Chondrocyte (in vitro differentiated cells): ENCODE data around the gene NPAS2. TPM values are rescaled to one million over a fixed set of nuclear protein-coding genes. Genes with fewer than 3 reads are reported as not detected.

ENCODE experiments used
- DNase-seq: peaks from one replicate; pipeline ENCODE4 v3.0.0; 2021; ENCODE audit warnings: mixed read lengths, low spot score
- H3K27ac Mint-ChIP-seq: one replicate; pipeline ENCODE4 v1.8.0; 2021; ENCODE audit warnings: mild to moderate bottlenecking, moderate library complexity, mixed read lengths; ENCODE audit not compliant: unreplicated experiment
- H3K27me3 Mint-ChIP-seq: 2 replicates; pipeline ENCODE4 v1.8.0; 2021; ENCODE audit warnings: low read depth, mixed read lengths
- H3K36me3 Mint-ChIP-seq: 2 replicates; pipeline ENCODE4 v1.8.0; 2021; ENCODE audit warnings: low read depth, mixed read lengths
- H3K4me1 Mint-ChIP-seq: 2 replicates; pipeline ENCODE4 v1.8.0; 2021; ENCODE audit warnings: low read depth, mild to moderate bottlenecking, mixed read lengths
- H3K4me3 Mint-ChIP-seq: one replicate; pipeline ENCODE4 v1.8.0; 2021; ENCODE audit warnings: mild to moderate bottlenecking, moderate library complexity, mixed read lengths; ENCODE audit not compliant: unreplicated experiment
- H3K9me3 Mint-ChIP-seq: 2 replicates; pipeline ENCODE4 v1.8.0; 2021; ENCODE audit warnings: low read depth, mixed read lengths
- total RNA-seq: library from RNA; stranded (reverse); gene quantifications from 3 replicates; pipeline ENCODE4 v1.2.1, GENCODE V29; 2021
- TF ChIP-seq, protein P1 (sequence below): fragments of 200-600 bp; sonication (generic); IDR thresholded peaks from 2 replicates; pipeline ENCODE4 v1.5.0; 2021; ENCODE audit warnings: antibody characterized with exemption, mild to moderate bottlenecking, moderate library complexity

NPAS2 gene
- total RNA-seq, 1 donor from 2014 or later = 25.6 TPM

DNA sequence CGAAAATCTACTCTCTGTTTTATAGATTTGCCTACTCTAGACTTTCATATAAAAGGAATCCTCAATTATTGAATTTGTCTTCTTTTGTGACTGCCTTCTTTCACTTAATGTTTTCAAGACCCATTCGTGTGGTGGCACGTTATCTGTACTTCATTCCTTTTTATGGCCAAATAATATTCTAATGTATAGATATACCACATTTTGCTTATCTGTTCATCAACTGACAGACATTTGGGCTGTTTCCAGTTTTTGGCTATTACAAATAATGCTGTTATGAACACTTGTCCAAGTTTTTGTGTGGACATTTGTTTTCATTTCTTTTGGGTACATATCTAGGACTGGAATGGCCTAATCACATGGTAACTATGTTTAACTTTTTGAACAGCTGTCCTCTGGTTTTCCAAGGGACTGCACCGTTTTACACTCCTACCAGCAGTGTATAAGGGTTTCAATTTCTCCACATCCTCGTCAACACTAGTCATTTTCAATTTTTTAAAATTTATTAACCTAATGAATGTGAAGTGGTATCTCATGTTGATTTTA, 9.3 kb upstream of the NPAS2 start:
- H3K27ac Mint-ChIP-seq = no peak overlapping the region
- no peak overlapping the region for H3K4me3 Mint-ChIP-seq
- H3K4me1 Mint-ChIP-seq = peaks cover 15% of the 10 kb centered on the region
- peaks cover 9% of the 10 kb centered on the region for H3K9me3 Mint-ChIP-seq
- no peak for DNase-seq
- H3K36me3 Mint-ChIP-seq = peaks cover 4% of the 10 kb centered on the region
- peaks cover 4% of the 10 kb centered on the region for H3K27me3 Mint-ChIP-seq
- TF ChIP-seq, protein P1, sequence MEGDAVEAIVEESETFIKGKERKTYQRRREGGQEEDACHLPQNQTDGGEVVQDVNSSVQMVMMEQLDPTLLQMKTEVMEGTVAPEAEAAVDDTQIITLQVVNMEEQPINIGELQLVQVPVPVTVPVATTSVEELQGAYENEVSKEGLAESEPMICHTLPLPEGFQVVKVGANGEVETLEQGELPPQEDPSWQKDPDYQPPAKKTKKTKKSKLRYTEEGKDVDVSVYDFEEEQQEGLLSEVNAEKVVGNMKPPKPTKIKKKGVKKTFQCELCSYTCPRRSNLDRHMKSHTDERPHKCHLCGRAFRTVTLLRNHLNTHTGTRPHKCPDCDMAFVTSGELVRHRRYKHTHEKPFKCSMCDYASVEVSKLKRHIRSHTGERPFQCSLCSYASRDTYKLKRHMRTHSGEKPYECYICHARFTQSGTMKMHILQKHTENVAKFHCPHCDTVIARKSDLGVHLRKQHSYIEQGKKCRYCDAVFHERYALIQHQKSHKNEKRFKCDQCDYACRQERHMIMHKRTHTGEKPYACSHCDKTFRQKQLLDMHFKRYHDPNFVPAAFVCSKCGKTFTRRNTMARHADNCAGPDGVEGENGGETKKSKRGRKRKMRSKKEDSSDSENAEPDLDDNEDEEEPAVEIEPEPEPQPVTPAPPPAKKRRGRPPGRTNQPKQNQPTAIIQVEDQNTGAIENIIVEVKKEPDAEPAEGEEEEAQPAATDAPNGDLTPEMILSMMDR = no peak

DNA sequence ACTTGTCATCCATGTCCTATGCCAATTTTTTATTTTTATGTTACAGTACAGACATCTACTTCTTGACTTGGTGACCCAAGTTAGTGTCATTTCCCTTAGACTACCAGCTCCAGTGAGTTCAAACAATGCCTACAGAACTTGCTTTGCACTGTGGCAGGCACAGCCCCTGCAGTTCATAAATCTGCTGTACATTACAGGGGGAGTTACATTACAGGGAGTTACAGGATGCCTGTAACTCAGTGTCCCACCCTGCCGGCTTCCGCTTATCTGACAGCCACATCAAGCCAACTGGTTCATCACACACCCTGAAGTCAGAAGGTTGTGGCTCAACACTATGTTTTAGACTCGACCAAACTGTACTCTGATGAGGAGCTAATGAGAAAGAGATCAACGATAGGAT, 7.8 kb upstream of the NPAS2 start:
- Mint-ChIP-seq H3K36me3 (peaks cover 4% of the 10 kb centered on the region), H3K27ac (no peak overlapping the region), H3K27me3 (peaks cover 4% of the 10 kb centered on the region), H3K4me3 (no peak overlapping the region), H3K4me1 (peaks cover 15% of the 10 kb centered on the region), H3K9me3 (peaks cover 9% of the 10 kb centered on the region)
- TF ChIP-seq, protein P1 = no peak
- DNase-seq = no peak

DNA sequence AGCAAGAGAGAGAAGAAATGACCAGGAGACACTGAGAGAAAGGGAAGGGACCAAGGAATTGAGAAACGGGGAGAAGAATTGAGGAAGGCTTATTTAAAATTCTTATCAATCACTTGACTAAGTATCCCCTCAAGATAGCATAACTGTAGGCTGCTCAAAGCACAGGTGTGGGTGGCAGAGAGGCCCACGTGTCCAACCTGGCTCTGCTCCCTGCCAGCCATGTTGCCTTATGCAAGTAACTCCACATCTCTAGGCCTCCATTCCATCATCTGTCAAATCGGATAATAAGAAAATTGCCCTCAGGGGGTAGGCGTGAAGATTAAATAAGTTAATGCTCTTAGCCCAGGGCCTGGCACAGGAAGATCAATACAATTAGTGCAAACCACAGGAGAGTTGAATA, 7.4 kb upstream of the NPAS2 start:
- Mint-ChIP-seq H3K27me3 (peaks cover 4% of the 10 kb centered on the region), H3K9me3 (peaks cover 9% of the 10 kb centered on the region), H3K4me1 (peaks cover 17% of the 10 kb centered on the region), H3K27ac (no peak overlapping the region), H3K4me3 (no peak overlapping the region), H3K36me3 (peaks cover 4% of the 10 kb centered on the region)
- no peak for DNase-seq
- TF ChIP-seq, protein P1 = no peak

DNA sequence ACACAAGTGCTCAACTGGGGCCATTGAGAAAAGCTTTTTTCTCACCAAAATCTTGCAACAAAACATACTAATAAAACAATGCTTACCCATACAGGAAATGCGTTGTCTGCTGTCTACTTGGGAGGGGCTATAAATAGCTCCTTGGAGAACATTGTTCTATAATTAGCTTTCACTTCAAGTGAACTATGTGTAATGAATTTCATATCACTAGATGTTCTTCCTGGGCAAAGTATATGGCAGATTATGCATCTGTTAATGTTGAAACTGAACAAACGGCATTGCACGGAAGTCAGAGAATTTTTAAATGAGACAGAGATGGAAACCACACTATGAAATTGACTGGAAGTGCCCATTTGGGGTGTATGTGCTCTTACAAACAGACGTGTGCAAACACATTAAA, 6.4 kb upstream of the NPAS2 start:
- Mint-ChIP-seq H3K27ac (no peak overlapping the region), H3K36me3 (peaks cover 4% of the 10 kb centered on the region), H3K4me1 (peaks cover 26% of the 10 kb centered on the region), H3K4me3 (no peak overlapping the region), H3K9me3 (peaks cover 9% of the 10 kb centered on the region), H3K27me3 (peaks cover 4% of the 10 kb centered on the region)
- TF ChIP-seq, protein P1 = no peak
- no peak for DNase-seq

DNA sequence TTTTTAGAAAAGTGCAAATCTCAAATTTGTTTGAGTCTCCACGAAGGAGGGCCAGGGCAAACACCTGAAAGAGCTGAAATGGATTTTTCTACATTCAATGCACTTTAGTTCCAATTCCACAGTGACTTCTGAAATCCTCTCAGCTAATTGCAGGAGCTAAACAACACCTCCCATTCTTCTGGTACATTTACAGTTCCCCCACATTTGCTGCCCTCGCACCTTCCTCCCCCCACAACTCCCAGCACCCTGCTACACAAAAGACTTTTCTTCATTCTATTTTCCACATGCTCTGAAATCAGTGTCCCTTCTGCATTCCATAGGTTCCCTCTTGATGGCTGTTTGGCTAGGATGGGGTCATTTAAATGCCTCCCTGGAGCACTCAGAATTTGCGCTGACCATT, 5.9 kb upstream of the NPAS2 start:
- Mint-ChIP-seq H3K27ac (no peak overlapping the region), H3K36me3 (peaks cover 4% of the 10 kb centered on the region), H3K9me3 (peaks cover 9% of the 10 kb centered on the region), H3K4me3 (no peak overlapping the region), H3K27me3 (peaks cover 2% of the 10 kb centered on the region), H3K4me1 (peaks cover 29% of the 10 kb centered on the region)
- DNase-seq = no peak
- TF ChIP-seq, protein P1 = no peak
